ENCODE data around the gene TAL2.
"Not testable (repeated sequence)": the region's sequence is repeated elsewhere in the genome, so short reads cannot be mapped to it uniquely, and the experiment has no call there.

Gene TAL2

GRCh38 chr9:105694848-105695581 is 32.8 kb downstream of the TAL2 start:
- Histone ChIP-seq H3K36me3 (ENCODE audit: control insufficient read depth, insufficient read depth, low read length, severe bottlenecking) (no peaks in the 10 kb centered on the region), H3K9ac (ENCODE audit: low read length) (peak overlapping the region; percentile 36), H3K4me1 (ENCODE audit: control insufficient read depth, insufficient read depth, low read length) (peaks cover 13% of the 10 kb centered on the region), H3K9me3 (ENCODE audit: control insufficient read depth, low read length) (no peaks in the 10 kb centered on the region), H3K27me3 (replicated peaks; ENCODE audit: control insufficient read depth, insufficient read depth, low read length) (peaks cover 3% of the 10 kb centered on the region), H3K4me3 (ENCODE audit: low read length) (peak overlapping the region; percentile 80)
- DNase-seq (ENCODE audit: low read depth): peak; percentile 72

- H3K4me3 ChIP-seq (ENCODE audit: low read length): no peak overlapping the region
- H3K9ac ChIP-seq (ENCODE audit: low read length): no peak overlapping the region
- H3K9me3 ChIP-seq (ENCODE audit: control insufficient read depth, low read length): no peaks in the 10 kb centered on the region
- H3K36me3 ChIP-seq (ENCODE audit: control insufficient read depth, insufficient read depth, low read length, severe bottlenecking): no peaks in the 10 kb centered on the region
- DNase-seq (ENCODE audit: low read depth): no peak
- peaks cover 3% of the 10 kb centered on the region for H3K27me3 ChIP-seq (replicated peaks; ENCODE audit: control insufficient read depth, insufficient read depth, low read length)
- peaks cover 17% of the 10 kb centered on the region for H3K4me1 ChIP-seq (ENCODE audit: control insufficient read depth, insufficient read depth, low read length)
These were observed 34.0 kb downstream of the TAL2 start for GRCh38 chr9:105696219-105696793.

GRCh38 chr9:105697871-105698270 is 35.6 kb downstream of the TAL2 start:
- Histone ChIP-seq H3K9me3 (ENCODE audit: control insufficient read depth, low read length) (no peaks in the 10 kb centered on the region), H3K27me3 (replicated peaks; ENCODE audit: control insufficient read depth, insufficient read depth, low read length) (peaks cover 3% of the 10 kb centered on the region), H3K36me3 (ENCODE audit: control insufficient read depth, insufficient read depth, low read length, severe bottlenecking) (no peaks in the 10 kb centered on the region), H3K4me3 (ENCODE audit: low read length) (no peak overlapping the region), H3K4me1 (ENCODE audit: control insufficient read depth, insufficient read depth, low read length) (peaks cover 20% of the 10 kb centered on the region), H3K9ac (ENCODE audit: low read length) (no peak overlapping the region)
- DNase-seq (ENCODE audit: low read depth): peak; percentile 7

DNA sequence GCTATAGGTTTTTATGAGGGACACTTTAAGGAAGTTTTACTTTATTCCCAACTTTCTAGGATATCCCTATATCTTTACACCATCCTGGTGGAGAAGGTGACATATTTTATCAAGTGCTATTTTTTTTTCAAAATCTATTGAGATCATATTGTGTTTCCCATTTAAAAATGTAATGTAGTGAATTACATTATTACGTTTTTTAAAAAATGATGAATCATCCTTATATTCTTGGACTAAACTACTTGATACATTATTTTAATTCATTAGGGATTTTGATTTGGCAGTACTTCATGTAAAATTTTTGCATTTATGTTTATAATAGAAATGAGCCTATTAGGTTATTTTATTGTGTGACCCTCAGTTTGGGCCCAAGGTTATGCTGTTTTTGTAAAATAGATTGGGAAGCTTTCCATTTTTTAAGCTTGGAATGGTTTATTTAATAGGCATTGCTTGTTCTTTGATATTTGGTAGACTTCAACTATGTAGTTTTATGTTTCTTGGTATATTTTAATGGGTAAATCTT is 36.2 kb downstream of the TAL2 start:
- Histone ChIP-seq H3K4me1 (ENCODE audit: control insufficient read depth, insufficient read depth, low read length) (peaks cover 20% of the 10 kb centered on the region), H3K36me3 (ENCODE audit: control insufficient read depth, insufficient read depth, low read length, severe bottlenecking) (no peaks in the 10 kb centered on the region), H3K9me3 (ENCODE audit: control insufficient read depth, low read length) (no peaks in the 10 kb centered on the region), H3K27me3 (replicated peaks; ENCODE audit: control insufficient read depth, insufficient read depth, low read length) (no peaks in the 10 kb centered on the region), H3K4me3 (ENCODE audit: low read length) (no peak overlapping the region), H3K9ac (ENCODE audit: low read length) (no peak overlapping the region)
- DNase-seq (ENCODE audit: low read depth): no peak

- no peaks in the 10 kb centered on the region for H3K9me3 ChIP-seq (ENCODE audit: control insufficient read depth, low read length)
- H3K4me1 ChIP-seq (ENCODE audit: control insufficient read depth, insufficient read depth, low read length): peaks cover 9% of the 10 kb centered on the region
- no peak for DNase-seq (ENCODE audit: low read depth)
- no peaks in the 10 kb centered on the region for H3K27me3 ChIP-seq (replicated peaks; ENCODE audit: control insufficient read depth, insufficient read depth, low read length)
- no peaks in the 10 kb centered on the region for H3K36me3 ChIP-seq (ENCODE audit: control insufficient read depth, insufficient read depth, low read length, severe bottlenecking)
- H3K4me3 ChIP-seq (ENCODE audit: low read length): no peak overlapping the region
- H3K9ac ChIP-seq (ENCODE audit: low read length): no peak overlapping the region
These were observed 38.4 kb downstream of the TAL2 start for GRCh38 chr9:105700668-105701067.

DNA sequence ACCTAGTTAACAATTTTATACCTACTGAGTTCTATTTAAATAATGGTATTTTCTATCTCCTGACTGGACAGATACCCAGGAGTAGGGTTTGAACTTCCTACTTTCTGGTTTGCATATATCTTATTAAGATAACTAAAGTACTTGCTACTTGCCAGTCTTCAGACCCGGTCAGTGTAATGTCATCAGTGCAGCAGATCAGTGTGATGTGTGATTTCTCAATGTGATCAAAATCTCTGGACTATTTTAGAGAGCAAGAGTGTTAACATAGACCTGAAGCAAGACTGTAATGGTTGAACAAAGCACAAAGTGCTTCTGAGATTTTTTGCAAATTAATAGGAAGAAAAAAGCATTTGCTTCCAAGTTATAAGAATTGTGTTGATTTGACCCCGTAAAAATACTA is 38.9 kb downstream of the TAL2 start:
- Histone ChIP-seq H3K9me3 (ENCODE audit: control insufficient read depth, low read length) (no peaks in the 10 kb centered on the region), H3K4me3 (ENCODE audit: low read length) (no peak overlapping the region), H3K27me3 (replicated peaks; ENCODE audit: control insufficient read depth, insufficient read depth, low read length) (no peaks in the 10 kb centered on the region), H3K36me3 (ENCODE audit: control insufficient read depth, insufficient read depth, low read length, severe bottlenecking) (no peaks in the 10 kb centered on the region), H3K4me1 (ENCODE audit: control insufficient read depth, insufficient read depth, low read length) (peaks cover 6% of the 10 kb centered on the region), H3K9ac (ENCODE audit: low read length) (no peak overlapping the region)
- DNase-seq (ENCODE audit: low read depth): no peak

DNA sequence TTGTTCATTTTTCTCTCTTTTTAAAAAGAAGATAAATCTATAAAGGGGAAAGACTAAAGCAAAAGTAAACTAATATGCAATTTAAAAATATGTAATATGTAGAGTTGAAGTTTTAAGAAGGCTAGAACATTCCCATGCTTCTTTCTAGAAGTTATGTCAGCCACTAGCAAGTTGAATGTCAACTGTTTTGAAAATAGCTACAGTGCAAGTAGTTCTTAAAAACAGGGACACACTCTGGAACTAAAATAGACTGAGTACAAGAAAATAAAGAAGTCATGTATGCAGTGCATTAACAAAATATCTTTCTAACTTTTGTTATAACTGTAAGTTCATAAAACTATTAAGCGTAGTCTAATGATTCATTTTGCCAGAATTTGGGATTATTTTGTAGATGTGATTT is 40.0 kb downstream of the TAL2 start:
- Histone ChIP-seq H3K27me3 (replicated peaks; ENCODE audit: control insufficient read depth, insufficient read depth, low read length) (no peaks in the 10 kb centered on the region), H3K9me3 (ENCODE audit: control insufficient read depth, low read length) (no peaks in the 10 kb centered on the region), H3K4me1 (ENCODE audit: control insufficient read depth, insufficient read depth, low read length) (peaks cover 6% of the 10 kb centered on the region), H3K36me3 (ENCODE audit: control insufficient read depth, insufficient read depth, low read length, severe bottlenecking) (peaks cover 2% of the 10 kb centered on the region), H3K4me3 (ENCODE audit: low read length) (no peak overlapping the region), H3K9ac (ENCODE audit: low read length) (no peak overlapping the region)
- no peak for DNase-seq (ENCODE audit: low read depth)

- not testable (repeated sequence) for H3K4me1 ChIP-seq (ENCODE audit: control insufficient read depth, insufficient read depth, low read length); H3K9me3 ChIP-seq (ENCODE audit: control insufficient read depth, low read length); H3K36me3 ChIP-seq (ENCODE audit: control insufficient read depth, insufficient read depth, low read length, severe bottlenecking); DNase-seq (ENCODE audit: low read depth); H3K9ac ChIP-seq (ENCODE audit: low read length); H3K27me3 ChIP-seq (replicated peaks; ENCODE audit: control insufficient read depth, insufficient read depth, low read length); H3K4me3 ChIP-seq (ENCODE audit: low read length)
These were observed 41.4 kb downstream of the TAL2 start for GRCh38 chr9:105703638-105704037.

DNA sequence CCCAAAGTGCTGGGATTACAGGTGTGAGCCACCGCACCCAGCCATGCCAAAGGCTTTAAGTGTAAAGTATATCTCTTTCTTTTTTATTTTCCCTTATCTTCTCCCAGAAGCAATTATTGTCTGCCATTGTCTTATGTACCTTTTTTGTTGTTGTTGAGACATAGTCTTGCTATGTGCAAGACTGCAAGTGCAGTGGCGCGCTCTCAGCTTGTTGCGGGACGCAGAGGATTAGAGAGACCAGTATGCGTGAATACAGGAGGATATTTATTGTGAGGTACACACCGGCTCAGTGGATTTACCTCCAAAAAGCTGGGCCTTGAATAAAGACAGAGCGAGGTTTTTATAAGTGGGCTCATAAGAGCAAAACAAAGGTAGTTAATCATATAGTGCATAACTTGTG is 43.9 kb downstream of the TAL2 start:
- H3K27me3 ChIP-seq (replicated peaks; ENCODE audit: control insufficient read depth, insufficient read depth, low read length): no peaks in the 10 kb centered on the region
- H3K4me3 ChIP-seq (ENCODE audit: low read length): no peak overlapping the region
- H3K9me3 ChIP-seq (ENCODE audit: control insufficient read depth, low read length): no peaks in the 10 kb centered on the region
- DNase-seq (ENCODE audit: low read depth): no peak
- peaks cover 9% of the 10 kb centered on the region for H3K36me3 ChIP-seq (ENCODE audit: control insufficient read depth, insufficient read depth, low read length, severe bottlenecking)
- H3K4me1 ChIP-seq (ENCODE audit: control insufficient read depth, insufficient read depth, low read length): peaks cover 3% of the 10 kb centered on the region
- no peak overlapping the region for H3K9ac ChIP-seq (ENCODE audit: low read length)

- no peaks in the 10 kb centered on the region for H3K27me3 ChIP-seq (replicated peaks; ENCODE audit: control insufficient read depth, insufficient read depth, low read length)
- no peaks in the 10 kb centered on the region for H3K4me1 ChIP-seq (ENCODE audit: control insufficient read depth, insufficient read depth, low read length)
- H3K9ac ChIP-seq (ENCODE audit: low read length): no peak overlapping the region
- DNase-seq (ENCODE audit: low read depth): no peak
- peak overlapping the region; percentile 34 for H3K4me3 ChIP-seq (ENCODE audit: low read length)
- peaks cover 9% of the 10 kb centered on the region for H3K36me3 ChIP-seq (ENCODE audit: control insufficient read depth, insufficient read depth, low read length, severe bottlenecking)
- no peaks in the 10 kb centered on the region for H3K9me3 ChIP-seq (ENCODE audit: control insufficient read depth, low read length)
These were observed 46.1 kb downstream of the TAL2 start for GRCh38 chr9:105708405-105708804.

DNA sequence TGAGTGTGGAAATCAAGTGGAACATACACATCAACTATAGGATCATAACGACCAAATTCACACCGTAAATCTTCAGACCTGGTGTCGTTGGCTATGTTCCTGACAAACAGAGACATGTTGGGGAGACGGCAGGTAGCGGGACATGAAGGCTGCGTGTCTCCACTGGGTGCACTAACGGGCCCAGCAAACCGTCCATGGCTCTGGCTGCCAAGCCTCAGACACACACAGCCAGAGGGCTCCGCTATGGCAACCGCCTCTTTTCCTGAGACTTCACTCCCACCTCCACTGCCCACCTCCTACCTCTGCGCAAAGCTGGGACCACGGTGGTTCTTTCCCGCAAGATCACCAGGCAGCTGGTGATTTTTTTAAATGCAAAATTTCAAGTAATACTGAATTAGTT is 48.4 kb downstream of the TAL2 start:
- H3K27me3 ChIP-seq (replicated peaks; ENCODE audit: control insufficient read depth, insufficient read depth, low read length): no peaks in the 10 kb centered on the region
- H3K4me3 ChIP-seq (ENCODE audit: low read length): no peak overlapping the region
- H3K4me1 ChIP-seq (ENCODE audit: control insufficient read depth, insufficient read depth, low read length): no peaks in the 10 kb centered on the region
- H3K36me3 ChIP-seq (ENCODE audit: control insufficient read depth, insufficient read depth, low read length, severe bottlenecking): peaks cover 13% of the 10 kb centered on the region
- no peak overlapping the region for H3K9ac ChIP-seq (ENCODE audit: low read length)
- no peaks in the 10 kb centered on the region for H3K9me3 ChIP-seq (ENCODE audit: control insufficient read depth, low read length)
- no peak for DNase-seq (ENCODE audit: low read depth)
